ENCODE measurements around the gene FAN1. TPM values are rescaled to one million over a fixed set of nuclear protein-coding genes. Genes with fewer than 3 reads are reported as not detected.
A peak's percentile ranks its signal among the peaks of the same experiment; 100 is the strongest.
"Not testable (repeated sequence)": the region's sequence is repeated elsewhere in the genome, so short reads cannot be mapped to it uniquely, and the experiment has no call there.

Gene FAN1
- total RNA-seq (10 to 100 TPM in 3 of 4 donors, 1 to 10 TPM in 1; 9.2 to 24.4 (median 22.9) TPM), polyA plus RNA-seq (13.0 TPM)
- long read RNA-seq, donor 1, full-length matches to known transcripts: 30 of 81 reads
- long read RNA-seq, donor 1, partial matches to known transcripts: 19 of 81 reads
- long read RNA-seq, donor 1, other reads (novel, unspliced or antisense): 32 of 81 reads
- long read RNA-seq, donor 2, full-length matches to known transcripts: 13 of 36 reads
- long read RNA-seq, donor 2, partial matches to known transcripts: 8 of 36 reads
- long read RNA-seq, donor 2, other reads (novel, unspliced or antisense): 15 of 36 reads
- long read RNA-seq, donor 3, full-length matches to known transcripts: 24 of 67 reads
- long read RNA-seq, donor 3, partial matches to known transcripts: 15 of 67 reads
- long read RNA-seq, donor 3, other reads (novel, unspliced or antisense): 28 of 67 reads
- long read RNA-seq, donor 4, full-length matches to known transcripts: 17 of 41 reads
- long read RNA-seq, donor 4, partial matches to known transcripts: 5 of 41 reads
- long read RNA-seq, donor 4, other reads (novel, unspliced or antisense): 19 of 41 reads

DNA sequence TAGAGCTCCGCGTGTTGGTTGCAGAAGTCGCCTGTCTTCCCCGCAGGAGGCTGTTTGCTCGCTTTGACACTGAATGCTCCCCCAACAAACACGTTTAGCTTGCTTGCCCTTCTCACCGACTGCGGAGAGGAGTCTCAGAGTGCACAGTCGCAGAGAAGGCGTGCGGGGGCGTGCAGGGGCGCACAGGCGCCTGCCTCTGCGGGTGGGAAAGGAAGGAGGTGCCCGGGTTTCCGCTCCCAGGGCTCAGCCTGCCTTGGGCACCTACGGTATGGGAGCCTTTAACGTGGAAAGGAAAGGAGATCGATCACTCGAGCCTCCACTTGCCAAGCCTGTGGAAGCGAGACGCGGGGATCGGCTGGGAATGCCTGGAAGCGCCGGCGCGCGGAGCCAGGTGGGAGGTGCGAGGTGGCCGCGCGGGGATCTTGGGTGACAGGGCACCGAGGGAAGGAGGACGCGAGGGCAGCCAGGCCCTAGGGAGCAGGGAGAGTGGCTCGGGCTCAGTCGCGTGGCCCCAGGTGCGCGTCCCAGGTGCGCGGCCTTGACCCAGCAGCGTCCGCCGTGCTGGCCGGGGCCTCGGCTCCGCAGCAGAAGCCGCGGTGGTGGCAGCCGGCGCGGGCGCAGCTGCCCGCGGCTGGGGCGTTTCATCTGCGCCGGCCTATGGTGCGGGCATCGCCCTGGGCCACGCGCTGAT lies at the start of gene FAN1:
FAN1 (plus strand) TSS at position 419 of the 691 bp plus-strand sequence. CDS start 749 bp downstream, outside the sequence.
- intact Hi-C loops (cut with DNase I): no loop called here
- no peaks in the 10 kb centered on the region for H3K27me3 ChIP-seq (ENCODE audit: control insufficient read depth, insufficient read depth)
- peak within 1 kb of the TSS; percentile 48 for H3K27ac ChIP-seq (ENCODE audit: low read length)
- peak within 1 kb of the TSS; percentile 54 for H3K4me3 ChIP-seq (ENCODE audit: low read length)
- H3K4me1 ChIP-seq (ENCODE audit: control insufficient read depth, insufficient read depth, low read length): no peaks in the 10 kb centered on the region
- WGBS: under 1% methylated on average over 65 of the region's 65 CpGs
- ATAC-seq (peak; percentile 99 to 100), DNase-seq (peak; percentile 75 to 94 (median 94))
- no peaks in the 10 kb centered on the region for H3K9me3 ChIP-seq (ENCODE audit: control insufficient read depth, low read length)

- WGBS: 26% methylated on average over 7 of the region's 7 CpGs
These were observed 44.4 kb upstream of the FAN1 start for GRCh38 chr15:30859091-30859874.

DNA sequence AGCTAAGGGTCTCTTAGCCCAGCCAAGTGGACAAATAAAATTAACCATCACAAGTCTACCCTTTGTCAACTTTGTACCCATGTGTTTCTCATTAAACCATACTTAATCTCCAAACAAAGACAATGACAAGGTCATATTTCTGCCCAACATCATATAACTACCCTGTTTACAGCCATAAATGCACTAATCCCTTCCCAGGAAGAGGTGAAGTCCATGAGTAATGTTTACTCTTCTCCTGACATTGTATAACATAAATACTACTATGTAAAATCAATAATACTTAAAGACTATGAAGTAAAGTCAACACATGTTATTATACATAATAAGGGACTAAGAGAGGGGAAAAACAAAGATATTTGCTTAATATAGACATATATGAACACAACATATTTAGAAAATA lies 38.5 kb upstream of the FAN1 start:
- DNase-seq (no peak), ATAC-seq (no peak)
- Histone ChIP-seq H3K27ac (ENCODE audit: low read length) (no peak overlapping the region), H3K4me3 (ENCODE audit: low read length) (no peak overlapping the region), H3K4me1 (ENCODE audit: control insufficient read depth, insufficient read depth, low read length) (no peaks in the 10 kb centered on the region), H3K27me3 (ENCODE audit: control insufficient read depth, insufficient read depth) (no peaks in the 10 kb centered on the region), H3K9me3 (ENCODE audit: control insufficient read depth, low read length) (no peaks in the 10 kb centered on the region)
- intact Hi-C loops (cut with DNase I): no loop called here

More at GRCh38 chr15:30859091-30859874, 44.4 kb upstream of the FAN1 start:
- H3K4me1 ChIP-seq (ENCODE audit: control insufficient read depth, insufficient read depth, low read length): no peaks in the 10 kb centered on the region
- H3K27me3 ChIP-seq (ENCODE audit: control insufficient read depth, insufficient read depth): no peaks in the 10 kb centered on the region
- no peak for ATAC-seq
- H3K9me3 ChIP-seq (ENCODE audit: control insufficient read depth, low read length): no peaks in the 10 kb centered on the region
- H3K27ac ChIP-seq (ENCODE audit: low read length): no peak overlapping the region
- H3K4me3 ChIP-seq (ENCODE audit: low read length): no peak overlapping the region
- no peak for DNase-seq
- intact Hi-C loops (cut with DNase I): no loop called here

DNA sequence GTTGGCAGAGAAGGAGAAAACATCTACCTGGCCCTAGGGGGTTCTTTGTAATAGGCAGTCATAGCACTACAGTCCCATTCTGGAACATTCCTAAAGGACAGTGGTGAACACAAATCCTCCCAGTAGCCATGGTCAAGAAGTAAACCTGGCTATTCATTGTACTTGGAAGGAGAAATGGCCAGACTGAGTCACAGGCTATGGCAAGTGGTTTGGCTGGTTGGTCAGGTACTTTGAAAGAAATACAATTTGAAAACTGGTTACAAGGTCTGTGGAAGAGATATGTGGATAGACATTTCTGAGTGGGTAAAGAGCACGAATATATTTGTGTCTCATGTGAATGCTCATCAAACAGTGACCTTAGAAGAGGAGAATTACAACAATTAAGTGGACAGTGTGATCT lies 33.0 kb upstream of the FAN1 start:
- intact Hi-C loops (cut with DNase I): no loop called here
- Histone ChIP-seq H3K27me3 (ENCODE audit: control insufficient read depth, insufficient read depth) (no peaks in the 10 kb centered on the region), H3K4me1 (ENCODE audit: control insufficient read depth, insufficient read depth, low read length) (no peaks in the 10 kb centered on the region), H3K27ac (ENCODE audit: low read length) (no peak overlapping the region), H3K9me3 (ENCODE audit: control insufficient read depth, low read length) (no peaks in the 10 kb centered on the region), H3K4me3 (ENCODE audit: low read length) (no peak overlapping the region)
- WGBS: 78% methylated on average over 1 of the region's 1 CpG
- ATAC-seq: no peak
- no peak for DNase-seq

GRCh38 chr15:30872341-30872748 lies 31.4 kb upstream of the FAN1 start:
- WGBS: 75% methylated on average over 1 of the region's 1 CpG
- DNase-seq (no peak), ATAC-seq (no peak)
- no peak overlapping the region for H3K4me3 ChIP-seq (ENCODE audit: low read length)
- no peak overlapping the region for H3K27ac ChIP-seq (ENCODE audit: low read length)
- H3K4me1 ChIP-seq (ENCODE audit: control insufficient read depth, insufficient read depth, low read length): no peaks in the 10 kb centered on the region
- H3K27me3 ChIP-seq (ENCODE audit: control insufficient read depth, insufficient read depth): no peaks in the 10 kb centered on the region
- H3K9me3 ChIP-seq (ENCODE audit: control insufficient read depth, low read length): no peaks in the 10 kb centered on the region
- intact Hi-C loops (cut with DNase I): no loop called here

DNA sequence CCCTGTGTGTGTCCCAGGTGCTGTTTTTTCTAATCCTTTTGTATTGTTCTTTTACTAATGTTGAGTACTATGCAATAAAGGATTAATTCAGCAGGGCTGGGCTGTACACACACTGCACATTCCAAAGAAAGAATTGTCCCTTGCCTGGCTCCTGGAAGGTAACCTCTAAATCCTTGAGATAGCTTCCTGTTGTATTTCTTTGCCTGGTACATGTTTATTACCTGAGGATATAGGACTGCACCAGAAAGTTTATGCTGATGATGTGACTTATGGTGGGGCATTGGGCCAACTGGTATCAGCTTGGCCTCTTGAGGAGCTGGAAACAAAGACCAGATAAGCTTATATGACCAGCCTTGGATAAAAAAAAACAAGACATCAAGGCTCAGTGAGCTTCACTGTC lies 26.6 kb upstream of the FAN1 start:
- DNase-seq: no peak
- no peaks in the 10 kb centered on the region for H3K9me3 ChIP-seq (ENCODE audit: control insufficient read depth, low read length)
- H3K4me3 ChIP-seq (ENCODE audit: low read length): no peak overlapping the region
- no peak overlapping the region for H3K27ac ChIP-seq (ENCODE audit: low read length)
- no peaks in the 10 kb centered on the region for H3K4me1 ChIP-seq (ENCODE audit: control insufficient read depth, insufficient read depth, low read length)
- no peaks in the 10 kb centered on the region for H3K27me3 ChIP-seq (ENCODE audit: control insufficient read depth, insufficient read depth)
- intact Hi-C loops (cut with DNase I): no loop called here
- no peak for ATAC-seq

DNA sequence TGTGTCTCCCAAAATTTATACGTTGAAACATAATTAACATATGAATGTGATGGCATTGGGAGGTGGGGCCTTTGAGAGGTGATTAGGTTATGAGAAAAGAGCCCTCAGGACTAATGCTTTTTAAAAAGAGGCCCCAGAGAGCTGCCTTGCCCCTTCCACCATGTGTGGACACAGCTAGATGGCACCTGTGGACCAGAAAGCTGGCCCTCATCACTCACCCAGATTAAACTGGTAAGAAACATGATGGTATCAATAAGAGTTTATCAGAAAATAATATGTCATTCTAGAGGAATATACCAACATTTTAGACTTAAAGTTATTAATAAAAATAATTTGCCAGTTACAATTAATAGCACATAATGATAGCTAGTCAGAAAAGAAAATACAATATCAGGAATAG lies 25.2 kb upstream of the FAN1 start:
- intact Hi-C loops (cut with DNase I): no loop called here
- DNase-seq (no peak), ATAC-seq (no peak)
- Histone ChIP-seq H3K4me1 (ENCODE audit: control insufficient read depth, insufficient read depth, low read length) (no peaks in the 10 kb centered on the region), H3K4me3 (ENCODE audit: low read length) (no peak overlapping the region), H3K27me3 (ENCODE audit: control insufficient read depth, insufficient read depth) (no peaks in the 10 kb centered on the region), H3K9me3 (ENCODE audit: control insufficient read depth, low read length) (no peaks in the 10 kb centered on the region), H3K27ac (ENCODE audit: low read length) (no peak overlapping the region)
- WGBS: 46% methylated on average over 1 of the region's 1 CpG

DNA sequence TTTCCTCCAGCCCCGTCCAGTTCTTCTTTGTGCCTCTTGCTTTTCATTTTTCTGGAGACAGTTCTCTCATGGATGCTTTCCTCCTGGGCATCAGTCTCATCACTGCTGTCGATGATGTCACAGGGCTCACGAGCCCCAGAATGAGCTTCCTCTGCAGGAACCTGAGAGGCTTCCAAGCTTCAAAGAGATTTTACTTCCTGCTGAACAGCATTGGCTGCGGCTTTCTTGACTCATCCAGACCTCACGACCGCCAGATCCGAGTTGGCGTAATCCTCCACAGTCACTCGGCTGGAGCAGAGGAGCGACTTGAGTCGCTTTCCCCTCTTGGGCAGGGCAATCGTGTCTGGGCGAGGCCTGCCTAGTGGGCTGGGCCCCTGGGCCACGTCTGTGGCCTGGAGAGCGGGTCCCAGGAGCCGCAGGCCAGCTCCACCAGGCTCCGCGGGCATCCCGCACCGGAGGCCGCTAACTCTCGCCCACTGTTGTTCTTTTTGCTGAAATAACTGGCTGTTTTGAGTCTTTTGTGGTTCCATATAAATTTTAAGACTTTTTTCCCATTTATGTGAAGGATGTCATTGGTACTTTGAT lies 20.8 kb upstream of the FAN1 start:
- H3K27me3 ChIP-seq (ENCODE audit: control insufficient read depth, insufficient read depth): no peaks in the 10 kb centered on the region
- 86% methylated on average over 22 of the region's 22 CpGs for WGBS
- H3K9me3 ChIP-seq (ENCODE audit: control insufficient read depth, low read length): no peaks in the 10 kb centered on the region
- ATAC-seq (no peak), DNase-seq (no peak)
- no peak overlapping the region for H3K27ac ChIP-seq (ENCODE audit: low read length)
- intact Hi-C loops (cut with DNase I): no loop called here
- no peak overlapping the region for H3K4me3 ChIP-seq (ENCODE audit: low read length)
- no peaks in the 10 kb centered on the region for H3K4me1 ChIP-seq (ENCODE audit: control insufficient read depth, insufficient read depth, low read length)

GRCh38 chr15:30883666-30884065 lies 20.0 kb upstream of the FAN1 start:
- H3K4me3 ChIP-seq (ENCODE audit: low read length); H3K4me1 ChIP-seq (ENCODE audit: control insufficient read depth, insufficient read depth, low read length); H3K9me3 ChIP-seq (ENCODE audit: control insufficient read depth, low read length); ATAC-seq; H3K27me3 ChIP-seq (ENCODE audit: control insufficient read depth, insufficient read depth); DNase-seq; intact Hi-C loops (cut with DNase I); H3K27ac ChIP-seq (ENCODE audit: low read length): not testable (repeated sequence)
- WGBS: 93% methylated on average over 17 of the region's 17 CpGs

DNA sequence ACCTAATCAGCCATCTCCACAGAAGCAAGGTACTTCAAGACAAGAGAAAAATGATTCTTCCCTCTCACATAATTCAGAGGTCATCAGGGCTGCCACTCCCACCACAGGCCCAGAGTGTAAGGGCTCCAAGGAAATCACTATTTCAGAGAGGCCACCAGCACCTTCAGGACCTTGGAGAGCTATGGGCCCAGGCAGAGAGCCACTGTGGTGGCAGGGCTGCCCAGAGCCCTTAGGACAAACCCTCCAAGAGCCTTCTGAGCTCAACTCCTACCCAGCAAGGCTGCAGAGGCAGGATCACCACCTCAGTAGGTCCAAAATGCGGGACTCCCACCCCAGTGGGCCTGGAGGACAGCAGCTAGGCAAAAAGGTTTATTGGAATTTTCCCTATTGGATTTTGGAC lies 17.9 kb upstream of the FAN1 start:
- Histone ChIP-seq H3K4me1 (ENCODE audit: control insufficient read depth, insufficient read depth, low read length) (no peaks in the 10 kb centered on the region), H3K4me3 (ENCODE audit: low read length) (no peak overlapping the region), H3K27me3 (ENCODE audit: control insufficient read depth, insufficient read depth) (no peaks in the 10 kb centered on the region), H3K9me3 (ENCODE audit: control insufficient read depth, low read length) (no peaks in the 10 kb centered on the region), H3K27ac (ENCODE audit: low read length) (no peak overlapping the region)
- ATAC-seq (peak in 1 of 2 donors; percentile 63), DNase-seq (peak in 1 of 3 donors; percentile 47)
- 70% methylated on average over 1 of the region's 1 CpG for WGBS
- intact Hi-C loops (cut with DNase I): no loop called here
